HEK293 (cell line): ENCODE results near the gene BORCS6.
A peak's percentile ranks its signal among the peaks of the same experiment; 100 is the strongest.

Source experiments
- ATF2 ChIP-seq: fragments of 450-650 bp; formaldehyde crosslinking; IDR thresholded peaks from 2 replicates; pipeline ENCODE4 v1.5.1; 2016; ENCODE audit warnings: missing biosample characterization, missing genetic modification characterization, low read depth
- EGR2 ChIP-seq: fragments of 450-650 bp; formaldehyde crosslinking; IDR thresholded peaks from 2 replicates; pipeline ENCODE4 v1.5.1; 2016; ENCODE audit warnings: low read depth, missing biosample characterization, missing genetic modification characterization
- KLF7 ChIP-seq: fragments of 450-650 bp; formaldehyde crosslinking; IDR thresholded peaks from 2 replicates; pipeline ENCODE4 v1.5.1; 2016; ENCODE audit warnings: missing biosample characterization, missing genetic modification characterization, borderline replicate concordance
- MZF1 ChIP-seq: fragments of 450-650 bp; formaldehyde crosslinking; IDR thresholded peaks from 2 replicates; pipeline ENCODE4 v1.5.1; 2017; ENCODE audit warnings: missing biosample characterization, missing genetic modification characterization, borderline replicate concordance
- PATZ1 ChIP-seq: fragments of 450-650 bp; formaldehyde crosslinking; IDR thresholded peaks from 2 replicates; pipeline ENCODE4 v1.5.1; 2016; ENCODE audit warnings: missing biosample characterization, missing genetic modification characterization
- PRDM4 ChIP-seq: fragments of 450-650 bp; formaldehyde crosslinking; IDR thresholded peaks from 2 replicates; pipeline ENCODE4 v1.5.1; 2017; ENCODE audit warnings: missing biosample characterization, missing genetic modification characterization
- REPIN1 ChIP-seq: fragments of 450-650 bp; formaldehyde crosslinking; IDR thresholded peaks from 2 replicates; pipeline ENCODE4 v1.5.1; 2017; ENCODE audit warnings: missing biosample characterization, missing genetic modification characterization, low read depth
- SCRT1 ChIP-seq: fragments of 450-650 bp; formaldehyde crosslinking; IDR thresholded peaks from 2 replicates; pipeline ENCODE4 v1.5.1; 2016; ENCODE audit warnings: missing biosample characterization, missing genetic modification characterization, borderline replicate concordance
- TSHZ1 ChIP-seq: fragments of 450-650 bp; formaldehyde crosslinking; IDR thresholded peaks from 2 replicates; pipeline ENCODE4 v1.5.1; 2016; ENCODE audit warnings: missing biosample characterization, missing genetic modification characterization, borderline replicate concordance
- WT1 ChIP-seq: fragments of 450-650 bp; formaldehyde crosslinking; IDR thresholded peaks from 2 replicates; pipeline ENCODE4 v1.5.1; 2016; ENCODE audit warnings: missing biosample characterization, missing genetic modification characterization
- ZNF133 ChIP-seq: fragments of 450-650 bp; formaldehyde crosslinking; IDR thresholded peaks from 2 replicates; pipeline ENCODE4 v1.5.1; 2016; ENCODE audit warnings: missing biosample characterization, missing genetic modification characterization
- ZNF280C ChIP-seq: fragments of 450-650 bp; formaldehyde crosslinking; IDR thresholded peaks from 2 replicates; pipeline ENCODE4 v1.5.1; 2016; ENCODE audit warnings: missing biosample characterization, missing genetic modification characterization
- ZNF37A ChIP-seq: fragments of 450-650 bp; IDR thresholded peaks from 2 replicates; pipeline ENCODE4 v1.5.1; 2018; ENCODE audit warnings: missing biosample characterization, missing genetic modification characterization
- ZNF560 ChIP-seq: fragments of 450-650 bp; formaldehyde crosslinking; IDR thresholded peaks from 2 replicates; pipeline ENCODE4 v1.5.1; 2017; ENCODE audit warnings: missing biosample characterization, missing genetic modification characterization, borderline replicate concordance
- ZNF580 ChIP-seq: fragments of 450-650 bp; formaldehyde crosslinking; IDR thresholded peaks from 2 replicates; pipeline ENCODE4 v1.5.1; 2016; ENCODE audit warnings: missing biosample characterization, missing genetic modification characterization
- ZNF600 ChIP-seq: fragments of 450-650 bp; formaldehyde crosslinking; IDR thresholded peaks from 2 replicates; pipeline ENCODE4 v1.5.1; 2016; ENCODE audit warnings: missing biosample characterization, missing genetic modification characterization
- ZNF645 ChIP-seq: fragments of 450-650 bp; formaldehyde crosslinking; IDR thresholded peaks from 2 replicates; pipeline ENCODE4; 2016; ENCODE audit warnings: missing biosample characterization, missing genetic modification characterization
- ZNF654 ChIP-seq: fragments of 450-650 bp; formaldehyde crosslinking; IDR thresholded peaks from 2 replicates; pipeline ENCODE4 v1.5.1; 2016; ENCODE audit warnings: low read depth, missing biosample characterization, missing genetic modification characterization
- ZNF658 ChIP-seq: fragments of 450-650 bp; formaldehyde crosslinking; IDR thresholded peaks from 2 replicates; pipeline ENCODE4; 2016; ENCODE audit warnings: missing biosample characterization, missing genetic modification characterization
- ZNF660 ChIP-seq: fragments of 450-650 bp; IDR thresholded peaks from 2 replicates; pipeline ENCODE4 v1.5.1; 2018; ENCODE audit warnings: missing biosample characterization, mild to moderate bottlenecking, missing genetic modification characterization
- ZNF747 ChIP-seq: fragments of 450-650 bp; formaldehyde crosslinking; IDR thresholded peaks from 2 replicates; pipeline ENCODE4 v1.5.1; 2016; ENCODE audit warnings: missing biosample characterization, missing genetic modification characterization
- ZNF777 ChIP-seq: fragments of 450-650 bp; formaldehyde crosslinking; IDR thresholded peaks from 2 replicates; pipeline ENCODE4 v1.5.1; 2017; ENCODE audit warnings: missing biosample characterization, missing genetic modification characterization, borderline replicate concordance
- ZSCAN18 ChIP-seq: fragments of 450-650 bp; formaldehyde crosslinking; IDR thresholded peaks from 2 replicates; pipeline ENCODE4 v1.5.1; 2016; ENCODE audit warnings: missing biosample characterization, missing genetic modification characterization
- ZSCAN23 ChIP-seq: fragments of 450-650 bp; formaldehyde crosslinking; IDR thresholded peaks from 2 replicates; pipeline ENCODE4 v1.5.1; 2016; ENCODE audit warnings: missing biosample characterization, missing genetic modification characterization

Gene BORCS6

GRCh38 chr17:8162233-8162996 lies 27.6 kb downstream of the BORCS6 start, which contains the start of gene VAMP2 (continued):
- TF ChIP-seq ZSCAN18 (tag by site-specific recombination), result no peak
- TF ChIP-seq MZF1 (tag by site-specific recombination), result no peak
- TF ChIP-seq PRDM4 (tag by site-specific recombination), result no peak
- no peak for TF ChIP-seq ZNF280C (tag by site-specific recombination)
- TF ChIP-seq ZNF660 (tag by site-specific recombination), result peak; percentile 72; the same call in 1 of the 2 replicates
- no peak for TF ChIP-seq ZNF645 (tag by site-specific recombination)
- no peak for TF ChIP-seq REPIN1 (tag by site-specific recombination)
- no peak for TF ChIP-seq ZNF658
- 0 out of 2 replicates have a peak, but pooled peaks have one; percentile 5 for TF ChIP-seq WT1 (tag by site-specific recombination)
- peak; percentile 91 for TF ChIP-seq PATZ1 (tag by site-specific recombination)
- no peak for TF ChIP-seq ZNF654 (tag by site-specific recombination)
- TF ChIP-seq KLF7, result peak; percentile 51
- TF ChIP-seq ZNF133 (tag by site-specific recombination), result no peak
- no peak for TF ChIP-seq ZNF560 (tag by site-specific recombination)
- TF ChIP-seq ZNF747 (tag by site-specific recombination), result no peak
- no peak for TF ChIP-seq ZNF580 (tag by site-specific recombination)
- no peak for TF ChIP-seq ATF2
- no peak for TF ChIP-seq ZNF37A (tag by site-specific recombination)
- TF ChIP-seq EGR2 (tag by site-specific recombination), result peak; percentile 36; the same call in 1 of the 2 replicates
- TF ChIP-seq SCRT1 (tag by site-specific recombination), result no peak
- TF ChIP-seq ZSCAN23, result no peak
- TF ChIP-seq TSHZ1 (tag by site-specific recombination), result no peak
- TF ChIP-seq ZNF777 (tag by site-specific recombination), result no peak
- TF ChIP-seq ZNF600 (tag by site-specific recombination), result no peak
